ENCODE data around the gene SLC37A4.
"Not testable (repeated sequence)": the region's sequence is repeated elsewhere in the genome, so short reads cannot be mapped to it uniquely, and the experiment has no call there.

Gene SLC37A4

DNA sequence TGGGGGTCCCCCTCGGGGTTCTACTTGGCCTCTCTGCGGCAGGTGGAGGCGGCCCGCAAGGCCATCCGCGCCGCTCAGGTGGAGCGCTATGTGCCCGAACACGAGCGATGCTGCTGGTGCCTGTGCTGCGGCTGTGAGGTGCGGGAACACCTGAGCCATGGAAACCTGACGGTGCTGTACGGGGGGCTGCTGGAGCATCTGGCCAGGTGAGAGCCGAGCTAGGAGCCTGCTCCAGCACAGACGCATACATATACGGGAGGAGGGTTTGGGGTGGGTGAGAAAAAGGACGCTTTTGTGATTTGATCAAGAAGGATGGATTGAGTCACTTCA is 32.3 kb downstream of the SLC37A4 start:
- H3K4me1 Mint-ChIP-seq (ENCODE audit: low read depth in 2 of 2) = peaks cover 25 to 26% of the 10 kb centered on the region in 2 donors
- peak overlapping the region; percentile 98 to 99 for H3K27ac Mint-ChIP-seq
- H3K9me3 Mint-ChIP-seq = no peaks in the 10 kb centered on the region
- DNase-seq (no peak), ATAC-seq (replicated peaks) (peak; percentile 9)
- no peaks in the 10 kb centered on the region for H3K27me3 Mint-ChIP-seq
- H3K4me3 Mint-ChIP-seq = peak overlapping the region; percentile 82 to 95
- peaks cover 51% of the 10 kb centered on the region for H3K36me3 Mint-ChIP-seq (ENCODE audit: insufficient read depth)

- DNase-seq = peak; percentile 90 to 95 (median 95)
- H3K4me3 Mint-ChIP-seq = peak within 1 kb of the TSS; percentile 82 to 95
- H3K27ac Mint-ChIP-seq = peak within 1 kb of the TSS; percentile 98 to 99
- peak; percentile 87 for ATAC-seq (replicated peaks)
- H3K27me3 Mint-ChIP-seq = no peaks in the 10 kb centered on the region
- H3K4me1 Mint-ChIP-seq (ENCODE audit: low read depth in 2 of 2) = peaks cover 25 to 26% of the 10 kb centered on the region in 2 donors
- no peaks in the 10 kb centered on the region for H3K9me3 Mint-ChIP-seq
- H3K36me3 Mint-ChIP-seq (ENCODE audit: insufficient read depth) = peaks cover 46% of the 10 kb centered on the region
Measured at GRCh38 chr11:118997627-118998387, 32.9 kb downstream of the SLC37A4 start, which contains the start of gene CENATAC. TSS of gene CENATAC (plus strand) at chr11:118998138. CDS start at chr11:118998198, 60 bp downstream.

DNA sequence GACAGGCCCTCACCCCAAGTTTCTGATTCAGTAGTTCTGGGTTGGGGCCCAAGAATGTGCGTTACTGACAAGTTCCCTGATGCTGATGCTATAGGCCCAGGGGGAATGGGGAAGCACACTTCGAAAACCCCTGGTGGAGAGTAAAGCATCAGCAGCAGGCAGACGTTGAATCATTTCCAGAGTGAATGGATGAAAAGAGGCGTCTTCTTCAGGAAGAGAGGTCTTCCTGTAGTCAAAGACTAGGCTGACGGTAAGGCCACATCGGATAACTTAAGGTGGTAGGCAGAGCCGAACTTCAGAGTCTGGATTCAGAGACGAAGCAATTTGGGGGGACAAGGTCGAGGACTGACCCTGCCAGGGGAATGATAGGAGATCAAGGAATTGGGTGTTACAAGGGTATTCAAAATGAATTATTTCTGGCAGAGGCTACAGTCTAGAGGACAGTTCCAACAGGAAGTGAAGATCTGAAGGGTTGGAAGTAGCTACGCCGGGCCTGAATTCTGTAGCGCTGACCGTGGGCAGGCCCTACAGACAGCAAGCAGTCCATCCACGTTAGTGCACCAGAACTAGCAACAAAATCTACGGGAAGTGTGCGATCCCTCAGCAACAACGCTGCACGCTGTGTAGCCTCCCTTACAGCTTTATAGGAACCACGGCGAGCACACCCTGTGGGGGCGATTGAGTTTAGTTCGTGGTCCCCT is 33.6 kb downstream of the SLC37A4 start:
- DNase-seq (peak; percentile 14 to 26 (median 23)), ATAC-seq (replicated peaks) (peak; percentile 12)
- H3K4me1 Mint-ChIP-seq (ENCODE audit: low read depth in 2 of 2) = peaks cover 25 to 26% of the 10 kb centered on the region in 2 donors
- H3K4me3 Mint-ChIP-seq = peak overlapping the region; percentile 82 to 95
- H3K27me3 Mint-ChIP-seq = no peaks in the 10 kb centered on the region
- H3K9me3 Mint-ChIP-seq = no peaks in the 10 kb centered on the region
- peaks cover 38% of the 10 kb centered on the region for H3K36me3 Mint-ChIP-seq (ENCODE audit: insufficient read depth)
- peak overlapping the region; percentile 98 to 99 for H3K27ac Mint-ChIP-seq

GRCh38 chr11:118991486-118992038 is 39.1 kb downstream of the SLC37A4 start:
- H3K36me3 Mint-ChIP-seq (ENCODE audit: insufficient read depth); ATAC-seq (replicated peaks); H3K27ac Mint-ChIP-seq; H3K9me3 Mint-ChIP-seq; DNase-seq; H3K27me3 Mint-ChIP-seq; H3K4me1 Mint-ChIP-seq (ENCODE audit: low read depth in 2 of 2); H3K4me3 Mint-ChIP-seq: not testable (repeated sequence)

DNA sequence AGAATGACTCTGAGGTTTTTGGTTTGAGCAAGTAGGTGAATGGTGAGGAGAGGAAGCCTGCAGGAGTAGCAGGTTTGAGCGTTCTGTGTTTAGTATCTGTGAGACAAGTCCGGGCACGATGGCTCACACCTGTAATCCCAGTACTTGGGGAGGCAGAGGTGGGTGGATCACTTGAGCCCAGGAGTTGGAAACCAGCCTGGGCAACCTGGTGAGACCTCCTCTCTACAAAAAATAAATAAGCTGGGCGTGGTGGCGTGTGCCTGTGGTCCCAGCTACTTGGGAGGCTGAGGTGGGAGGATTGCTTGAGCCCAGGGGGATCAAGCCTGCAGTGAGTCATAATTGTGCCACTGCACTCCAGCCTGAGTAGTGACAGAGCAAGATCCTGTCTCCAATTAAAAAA is 42.4 kb downstream of the SLC37A4 start:
- Mint-ChIP-seq H3K36me3 (ENCODE audit: insufficient read depth) (peaks cover 3% of the 10 kb centered on the region), H3K27me3 (no peaks in the 10 kb centered on the region), H3K9me3 (no peaks in the 10 kb centered on the region), H3K27ac (no peak overlapping the region), H3K4me1 (ENCODE audit: low read depth in 2 of 2) (peaks cover 0 to 2% of the 10 kb centered on the region in 2 donors), H3K4me3 (no peak overlapping the region)
- ATAC-seq (replicated peaks) (no peak), DNase-seq (no peak)

DNA sequence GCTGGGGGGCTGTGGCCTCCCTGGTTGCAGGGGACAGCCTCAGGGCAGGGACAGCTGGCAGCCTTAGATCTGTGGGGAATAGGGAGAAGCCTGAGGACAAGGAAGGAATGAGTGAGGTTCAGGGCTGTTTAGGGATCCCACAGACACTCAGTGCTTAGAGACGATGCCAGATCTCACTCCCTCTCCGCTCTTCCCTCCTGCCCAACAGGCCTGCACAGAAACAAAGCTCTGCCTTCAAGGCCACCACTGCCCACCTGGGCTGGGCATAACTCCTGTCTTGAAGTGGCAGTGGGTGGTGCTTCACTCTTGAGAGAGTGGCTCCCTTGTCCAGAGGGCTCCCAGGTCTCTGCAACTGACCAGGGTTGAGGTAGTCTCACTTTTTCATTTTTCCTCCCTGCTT is 45.9 kb downstream of the SLC37A4 start:
- peaks cover 0 to 2% of the 10 kb centered on the region in 2 donors for H3K4me1 Mint-ChIP-seq (ENCODE audit: low read depth in 2 of 2)
- no peaks in the 10 kb centered on the region for H3K9me3 Mint-ChIP-seq
- peak overlapping the region in 1 of 2 donors; percentile 88 for H3K27ac Mint-ChIP-seq
- H3K27me3 Mint-ChIP-seq = no peaks in the 10 kb centered on the region
- H3K4me3 Mint-ChIP-seq = no peak overlapping the region
- H3K36me3 Mint-ChIP-seq (ENCODE audit: insufficient read depth) = peaks cover 3% of the 10 kb centered on the region
- ATAC-seq (replicated peaks) = no peak
- no peak for DNase-seq

DNA sequence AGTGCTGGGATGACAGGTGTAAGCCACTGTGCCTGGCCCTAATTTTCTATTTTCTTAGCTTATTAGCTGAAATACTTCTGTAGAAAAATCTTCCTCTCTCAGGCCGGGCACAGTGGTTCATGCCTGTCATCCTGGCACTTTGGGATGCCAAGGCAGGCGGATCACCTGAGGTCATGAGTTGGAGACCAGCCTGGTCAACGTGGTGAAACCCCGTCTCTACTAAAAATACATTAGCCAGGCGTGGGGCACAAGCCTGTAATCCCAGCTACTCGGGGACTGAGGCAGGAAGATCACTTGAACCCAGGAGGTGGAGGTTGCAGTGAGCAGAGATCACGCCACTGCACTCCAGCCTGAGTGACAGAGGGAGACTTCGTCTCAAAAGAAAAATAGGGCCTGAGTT is 46.3 kb downstream of the SLC37A4 start:
- DNase-seq; H3K36me3 Mint-ChIP-seq (ENCODE audit: insufficient read depth); H3K4me3 Mint-ChIP-seq; H3K27ac Mint-ChIP-seq; H3K27me3 Mint-ChIP-seq; ATAC-seq (replicated peaks); H3K4me1 Mint-ChIP-seq (ENCODE audit: low read depth in 2 of 2); H3K9me3 Mint-ChIP-seq: not testable (repeated sequence)

- no peak for ATAC-seq (replicated peaks)
- H3K9me3 Mint-ChIP-seq = no peaks in the 10 kb centered on the region
- H3K4me1 Mint-ChIP-seq (ENCODE audit: low read depth in 2 of 2) = no peaks in the 10 kb centered on the region
- no peak for DNase-seq
- H3K27me3 Mint-ChIP-seq = peaks cover 15 to 27% of the 10 kb centered on the region in 2 donors
- H3K36me3 Mint-ChIP-seq (ENCODE audit: insufficient read depth) = no peaks in the 10 kb centered on the region
- no peak overlapping the region for H3K27ac Mint-ChIP-seq
- no peak overlapping the region for H3K4me3 Mint-ChIP-seq
Measured at GRCh38 chr11:118980191-118980881, 50.3 kb downstream of the SLC37A4 start.

GRCh38 chr11:118979434-118979833 is 51.2 kb downstream of the SLC37A4 start:
- no peak overlapping the region for H3K27ac Mint-ChIP-seq

GRCh38 chr11:118975771-118976709 is 54.6 kb downstream of the SLC37A4 start:
- no peaks in the 10 kb centered on the region for H3K4me1 Mint-ChIP-seq (ENCODE audit: low read depth in 2 of 2)
- no peaks in the 10 kb centered on the region for H3K36me3 Mint-ChIP-seq (ENCODE audit: insufficient read depth)
- no peaks in the 10 kb centered on the region for H3K9me3 Mint-ChIP-seq
- H3K27me3 Mint-ChIP-seq = peaks cover 32 to 51% of the 10 kb centered on the region in 2 donors
- no peak overlapping the region for H3K4me3 Mint-ChIP-seq
- ATAC-seq (replicated peaks) = no peak
- no peak overlapping the region for H3K27ac Mint-ChIP-seq
- DNase-seq = no peak

More at GRCh38 chr11:118979434-118979833, 51.2 kb downstream of the SLC37A4 start:
- Mint-ChIP-seq H3K4me3 (no peak overlapping the region), H3K4me1 (ENCODE audit: low read depth in 2 of 2) (no peaks in the 10 kb centered on the region), H3K36me3 (ENCODE audit: insufficient read depth) (no peaks in the 10 kb centered on the region), H3K9me3 (no peaks in the 10 kb centered on the region), H3K27me3 (peaks cover 24 to 36% of the 10 kb centered on the region in 2 donors)
- ATAC-seq (replicated peaks) = no peak
- DNase-seq = no peak

Data from effector memory CD8-positive, alpha-beta T cell (primary cell).